Caco-2 (cell line): Measurements from ENCODE around the gene LINS1. TPM values are rescaled to one million over a fixed set of nuclear protein-coding genes. Genes with fewer than 3 reads are reported as not detected.

Experiments used
- BruUV-seq: library from RNA; stranded (reverse); fragments of 400-500 nt; replicated peaks from 2 replicates; lab custom pipeline; 2021; lab: Mats Ljungman, UMichigan
- CTCF ChIA-PET: fragments of 300-600 bp; sonication (Branson Sonifier 250); formaldehyde crosslinking; loops from one replicate; lab custom pipeline; 2022; ENCODE audit warnings: antibody characterized with exemption; lab: Charles Lee
- POLR2A ChIA-PET: fragments of 300-600 bp; sonication (Branson Sonifier 250); formaldehyde crosslinking; loops from one replicate; lab custom pipeline; 2022; ENCODE audit warnings: antibody characterized with exemption; lab: Charles Lee
- DNase-seq, 2 experiments: peaks; one replicate each; pipeline versions ENCODE4 v3.0.0 to v3.0.0-alpha.2; 2020 to 2022
- H3K27me3 ChIP-seq: replicated peaks from 2 replicates; pipeline ENCODE4 v1.6.0; 2011; ENCODE audit warnings: low read length; ENCODE audit not compliant: control insufficient read depth, insufficient read depth
- H3K36me3 ChIP-seq: 2 replicates; pipeline ENCODE4 v1.5.1; 2011; ENCODE audit warnings: low read length; ENCODE audit not compliant: control insufficient read depth, insufficient read depth
- H3K4me1 ChIP-seq: fragments of 250-450 bp; sonication (Bioruptor Pico); 2 replicates; pipeline ENCODE4 v1.5.1; 2020; ENCODE audit warnings: mild to moderate bottlenecking
- H3K4me3 ChIP-seq: 2 replicates; pipeline ENCODE4 v1.5.1; 2011; ENCODE audit warnings: low read depth, mild to moderate bottlenecking, control low read depth, low read length
- H3K9me3 ChIP-seq: fragments of 250-450 bp; sonication (Bioruptor Pico); 2 replicates; pipeline ENCODE4 v1.5.1; 2020; ENCODE audit warnings: mild to moderate bottlenecking, moderate library complexity
- H3K27ac Mint-ChIP-seq: one replicate; pipeline ENCODE4 v1.8.0; 2022; ENCODE audit warnings: mixed read lengths; ENCODE audit not compliant: unreplicated experiment
- H3K27me3 Mint-ChIP-seq: one replicate; pipeline ENCODE4 v1.8.0; 2022; ENCODE audit warnings: mixed read lengths; ENCODE audit not compliant: insufficient read depth, unreplicated experiment
- H3K36me3 Mint-ChIP-seq: one replicate; pipeline ENCODE4 v1.8.0; 2022; ENCODE audit warnings: mild to moderate bottlenecking, mixed read lengths; ENCODE audit not compliant: insufficient read depth, unreplicated experiment
- H3K4me1 Mint-ChIP-seq: one replicate; pipeline ENCODE4 v1.8.0; 2022; ENCODE audit warnings: low read depth, mixed read lengths; ENCODE audit not compliant: unreplicated experiment
- H3K4me3 Mint-ChIP-seq: one replicate; pipeline ENCODE4 v1.8.0; 2022; ENCODE audit warnings: mild to moderate bottlenecking, moderate library complexity, mixed read lengths; ENCODE audit not compliant: unreplicated experiment
- H3K9me3 Mint-ChIP-seq: one replicate; pipeline ENCODE4 v1.8.0; 2022; ENCODE audit warnings: mixed read lengths; ENCODE audit not compliant: unreplicated experiment
- CTCF ChIP-seq, 2 experiments: fragments of 200-600 bp in 1 of 2; IDR thresholded peaks; 1 replicate in 1 of 2; 2 replicates in 1 of 2; pipeline versions ENCODE4 v1.5.1 to v1.8.0; 2011 to 2022; ENCODE audit warnings: antibody characterized with exemption in 1 of 2, control low read depth in 1 of 2, inconsistent platforms in 1 of 2, low read depth in 1 of 2, low read length in 1 of 2, mild to moderate bottlenecking in 1 of 2, moderate library complexity in 1 of 2; ENCODE audit not compliant: insufficient read depth in 1 of 2, severe bottlenecking in 1 of 2, unreplicated experiment in 1 of 2
- intact Hi-C: fragments of 100-400 bp; cut with micrococcal nuclease; formaldehyde crosslinking; loops from one replicate; pipeline ENCODE4 v1.10.0; 2022; ENCODE audit not compliant: unreplicated experiment
- total RNA-seq: library from RNA; stranded (reverse); gene quantifications from 2 replicates; pipeline ENCODE4 v1.2.3, GENCODE V29; 2022

LINS1 gene
- total RNA-seq, 1 experiment from 2014 or later, result 11.0 TPM

- H3K4me3 ChIP-seq, result no peak overlapping the region
- intact Hi-C loops, result no loop called here
- H3K27me3 Mint-ChIP-seq, result no peaks in the 10 kb centered on the region
- no peaks in the 10 kb centered on the region for H3K4me1 Mint-ChIP-seq
- H3K4me3 Mint-ChIP-seq, result no peak overlapping the region
- H3K4me1 ChIP-seq, result no peaks in the 10 kb centered on the region
- ChIA-PET POLR2A (no interaction called here), CTCF (no interaction called here)
- no peak overlapping the region for H3K27ac Mint-ChIP-seq
- no peaks in the 10 kb centered on the region; the same call in 1 of the 2 replicates for H3K27me3 ChIP-seq
- no peaks in the 10 kb centered on the region for H3K36me3 ChIP-seq
- no peak for TF ChIP-seq CTCF (IDR thresholded peaks at IDR 0.05; ENCODE audit: insufficient read depth in 1 of 2, low read depth in 1 of 2, low read length in 1 of 2, severe bottlenecking in 1 of 2, unreplicated experiment in 1 of 2)
- H3K36me3 Mint-ChIP-seq, result no peaks in the 10 kb centered on the region
- H3K9me3 Mint-ChIP-seq, result no peaks in the 10 kb centered on the region
- no TSS peak for BruUV-seq
- no peaks in the 10 kb centered on the region for H3K9me3 ChIP-seq
- DNase-seq, result no peak
These were observed 77.7 kb downstream of the LINS1 start for GRCh38 chr15:100524326-100524725.

GRCh38 chr15:100521907-100522306 lies 80.1 kb downstream of the LINS1 start:
- Mint-ChIP-seq H3K9me3 (no peaks in the 10 kb centered on the region), H3K27me3 (no peaks in the 10 kb centered on the region), H3K27ac (no peak overlapping the region), H3K4me1 (no peaks in the 10 kb centered on the region), H3K4me3 (no peak overlapping the region), H3K36me3 (no peaks in the 10 kb centered on the region)
- no peaks in the 10 kb centered on the region for H3K9me3 ChIP-seq
- no peak for DNase-seq
- CTCF ChIA-PET, result no interaction called here
- no peaks in the 10 kb centered on the region for H3K27me3 ChIP-seq
- no peak overlapping the region for H3K4me3 ChIP-seq
- intact Hi-C loops, result no loop called here
- no TSS peak for BruUV-seq
- no peaks in the 10 kb centered on the region for H3K36me3 ChIP-seq
- TF ChIP-seq CTCF (IDR thresholded peaks at IDR 0.05; ENCODE audit: insufficient read depth in 1 of 2, low read depth in 1 of 2, low read length in 1 of 2, severe bottlenecking in 1 of 2, unreplicated experiment in 1 of 2), result no peak
- POLR2A ChIA-PET, result no interaction called here
- no peaks in the 10 kb centered on the region for H3K4me1 ChIP-seq

GRCh38 chr15:100520132-100520921 lies 81.7 kb downstream of the LINS1 start:
- H3K27me3 ChIP-seq, result no peaks in the 10 kb centered on the region
- no TSS peak for BruUV-seq
- no peaks in the 10 kb centered on the region for H3K36me3 Mint-ChIP-seq
- no peak overlapping the region for H3K27ac Mint-ChIP-seq
- TF ChIP-seq CTCF (IDR thresholded peaks at IDR 0.05; ENCODE audit: insufficient read depth in 1 of 2, low read depth in 1 of 2, low read length in 1 of 2, severe bottlenecking in 1 of 2, unreplicated experiment in 1 of 2), result no peak
- H3K36me3 ChIP-seq, result no peaks in the 10 kb centered on the region
- no peak for DNase-seq
- ChIA-PET CTCF (no interaction called here), POLR2A (no interaction called here)
- H3K4me1 ChIP-seq, result no peaks in the 10 kb centered on the region
- no peak overlapping the region for H3K4me3 Mint-ChIP-seq
- no peaks in the 10 kb centered on the region for H3K9me3 ChIP-seq
- intact Hi-C loops, result no loop called here
- no peaks in the 10 kb centered on the region for H3K9me3 Mint-ChIP-seq
- no peaks in the 10 kb centered on the region for H3K27me3 Mint-ChIP-seq
- no peaks in the 10 kb centered on the region for H3K4me1 Mint-ChIP-seq
- no peak overlapping the region for H3K4me3 ChIP-seq
